Measurements from ENCODE around the gene TADA3.

DNA sequence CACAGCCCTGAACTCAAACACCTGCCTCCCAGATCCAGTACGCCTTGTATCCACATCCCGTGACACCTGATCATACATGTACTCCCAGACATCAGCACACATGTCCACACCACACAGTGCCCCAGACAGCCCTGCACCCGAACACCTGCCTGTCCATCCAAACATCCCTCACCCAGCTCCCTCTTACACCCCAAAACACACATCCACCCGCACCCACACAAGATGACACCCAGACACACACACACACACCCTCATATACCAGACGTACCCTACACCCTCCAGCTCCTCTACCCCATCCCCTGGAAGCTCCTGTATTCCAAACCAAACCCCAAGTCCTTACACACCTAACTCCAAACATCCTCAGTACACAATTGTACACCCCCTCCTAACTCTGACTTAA is 23.3 kb downstream of the TADA3 start:
- TF ChIP-seq, protein P1, sequence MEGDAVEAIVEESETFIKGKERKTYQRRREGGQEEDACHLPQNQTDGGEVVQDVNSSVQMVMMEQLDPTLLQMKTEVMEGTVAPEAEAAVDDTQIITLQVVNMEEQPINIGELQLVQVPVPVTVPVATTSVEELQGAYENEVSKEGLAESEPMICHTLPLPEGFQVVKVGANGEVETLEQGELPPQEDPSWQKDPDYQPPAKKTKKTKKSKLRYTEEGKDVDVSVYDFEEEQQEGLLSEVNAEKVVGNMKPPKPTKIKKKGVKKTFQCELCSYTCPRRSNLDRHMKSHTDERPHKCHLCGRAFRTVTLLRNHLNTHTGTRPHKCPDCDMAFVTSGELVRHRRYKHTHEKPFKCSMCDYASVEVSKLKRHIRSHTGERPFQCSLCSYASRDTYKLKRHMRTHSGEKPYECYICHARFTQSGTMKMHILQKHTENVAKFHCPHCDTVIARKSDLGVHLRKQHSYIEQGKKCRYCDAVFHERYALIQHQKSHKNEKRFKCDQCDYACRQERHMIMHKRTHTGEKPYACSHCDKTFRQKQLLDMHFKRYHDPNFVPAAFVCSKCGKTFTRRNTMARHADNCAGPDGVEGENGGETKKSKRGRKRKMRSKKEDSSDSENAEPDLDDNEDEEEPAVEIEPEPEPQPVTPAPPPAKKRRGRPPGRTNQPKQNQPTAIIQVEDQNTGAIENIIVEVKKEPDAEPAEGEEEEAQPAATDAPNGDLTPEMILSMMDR (IDR thresholded peaks at IDR 0.05) = no peak
- TF ChIP-seq EP300 (IDR thresholded peaks at IDR 0.05) (no peak), POLR2A (IDR thresholded peaks at IDR 0.05) (no peak)
